T-helper 2 cell treated with Interferon-gamma antibody and Interleukin-4, amounts not matched to agents 5 μg/mL and 100 μg/mL, for 36 hours (primary cell): ENCODE measurements around the gene MAPK8IP2.

Experiments
- DNase-seq: peaks from one replicate; pipeline ENCODE4 v3.0.0; 2021; ENCODE audit warnings: low spot score
- H3K27ac Mint-ChIP-seq: one replicate; pipeline ENCODE4 v1.8.0; 2021; ENCODE audit warnings: mild to moderate bottlenecking, mixed read lengths
- H3K27me3 Mint-ChIP-seq: one replicate; pipeline ENCODE4 v1.8.0; 2021; ENCODE audit warnings: low read depth, mixed read lengths
- H3K36me3 Mint-ChIP-seq: one replicate; pipeline ENCODE4 v1.8.0; 2021; ENCODE audit warnings: low read depth, mixed read lengths
- H3K4me1 Mint-ChIP-seq: one replicate; pipeline ENCODE4 v1.8.0; 2021; ENCODE audit warnings: low read depth, mixed read lengths
- H3K4me3 Mint-ChIP-seq: one replicate; pipeline ENCODE4 v1.8.0; 2022; ENCODE audit warnings: mild to moderate bottlenecking, moderate library complexity, mixed read lengths
- H3K9me3 Mint-ChIP-seq: one replicate; pipeline ENCODE4 v1.8.0; 2021; ENCODE audit warnings: mixed read lengths

The MAPK8IP2 gene

DNA sequence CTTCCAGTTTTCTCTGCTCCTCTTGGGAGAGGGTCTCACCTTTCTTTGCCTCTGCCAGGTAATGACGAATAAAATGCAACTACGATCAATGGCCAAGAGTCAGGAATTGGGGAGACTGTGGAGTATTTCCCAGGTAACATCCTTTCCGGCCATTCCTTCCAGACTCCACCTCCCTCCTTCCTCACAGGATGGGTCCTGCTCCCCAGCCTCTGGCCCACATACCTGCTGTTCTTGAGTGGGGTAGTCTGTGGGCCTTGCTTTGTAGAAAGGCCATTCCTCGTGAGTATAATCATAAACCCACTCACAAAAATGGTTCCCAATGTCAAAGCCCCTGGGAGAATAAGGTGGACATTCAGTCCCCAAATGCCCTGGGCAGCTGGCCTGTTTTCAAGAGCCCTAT is 20.8 kb upstream of the MAPK8IP2 start:
- Mint-ChIP-seq H3K4me1 (peaks cover 14% of the 10 kb centered on the region), H3K9me3 (no peaks in the 10 kb centered on the region), H3K27me3 (no peaks in the 10 kb centered on the region), H3K36me3 (peaks cover 23% of the 10 kb centered on the region), H3K27ac (no peak overlapping the region), H3K4me3 (no peak overlapping the region)
- no peak for DNase-seq

GRCh38 chr22:50581031-50581949 is 19.3 kb upstream of the MAPK8IP2 start:
- peak overlapping the region; percentile 86 for H3K4me3 Mint-ChIP-seq
- DNase-seq, result no peak

GRCh38 chr22:50581950-50582492 is 18.6 kb upstream of the MAPK8IP2 start:
- no peaks in the 10 kb centered on the region for H3K27me3 Mint-ChIP-seq
- H3K36me3 Mint-ChIP-seq, result peaks cover 19% of the 10 kb centered on the region
- DNase-seq, result no peak
- H3K9me3 Mint-ChIP-seq, result no peaks in the 10 kb centered on the region
- peak overlapping the region; percentile 87 for H3K4me3 Mint-ChIP-seq
- H3K4me1 Mint-ChIP-seq, result peaks cover 14% of the 10 kb centered on the region
- H3K27ac Mint-ChIP-seq, result peak overlapping the region; percentile 96

More at GRCh38 chr22:50581031-50581949, 19.3 kb upstream of the MAPK8IP2 start:
- H3K27me3 Mint-ChIP-seq, result no peaks in the 10 kb centered on the region
- peaks cover 14% of the 10 kb centered on the region for H3K4me1 Mint-ChIP-seq
- H3K9me3 Mint-ChIP-seq, result no peaks in the 10 kb centered on the region
- H3K36me3 Mint-ChIP-seq, result peaks cover 23% of the 10 kb centered on the region
- peak overlapping the region; percentile 76 for H3K27ac Mint-ChIP-seq

GRCh38 chr22:50582493-50583293 is 17.9 kb upstream of the MAPK8IP2 start, which contains the start of gene CHKB:
CHKB (minus strand) TSS chr22:50582849; CDS start chr22:50582781, 68 bp downstream.
- H3K27ac Mint-ChIP-seq, result peak within 1 kb of the TSS; percentile 96
- H3K9me3 Mint-ChIP-seq, result no peaks in the 10 kb centered on the region
- H3K36me3 Mint-ChIP-seq, result peaks cover 14% of the 10 kb centered on the region
- DNase-seq, result peak; percentile 100
- peaks cover 11% of the 10 kb centered on the region for H3K4me1 Mint-ChIP-seq
- H3K4me3 Mint-ChIP-seq, result peak within 1 kb of the TSS; percentile 90
- no peaks in the 10 kb centered on the region for H3K27me3 Mint-ChIP-seq

- Mint-ChIP-seq H3K27me3 (no peaks in the 10 kb centered on the region), H3K27ac (peak overlapping the region; percentile 74), H3K9me3 (no peaks in the 10 kb centered on the region), H3K4me1 (peaks cover 11% of the 10 kb centered on the region), H3K4me3 (peak overlapping the region; percentile 90), H3K36me3 (peaks cover 14% of the 10 kb centered on the region)
- no peak for DNase-seq
These were observed 17.2 kb upstream of the MAPK8IP2 start for GRCh38 chr22:50583294-50583861.

DNA sequence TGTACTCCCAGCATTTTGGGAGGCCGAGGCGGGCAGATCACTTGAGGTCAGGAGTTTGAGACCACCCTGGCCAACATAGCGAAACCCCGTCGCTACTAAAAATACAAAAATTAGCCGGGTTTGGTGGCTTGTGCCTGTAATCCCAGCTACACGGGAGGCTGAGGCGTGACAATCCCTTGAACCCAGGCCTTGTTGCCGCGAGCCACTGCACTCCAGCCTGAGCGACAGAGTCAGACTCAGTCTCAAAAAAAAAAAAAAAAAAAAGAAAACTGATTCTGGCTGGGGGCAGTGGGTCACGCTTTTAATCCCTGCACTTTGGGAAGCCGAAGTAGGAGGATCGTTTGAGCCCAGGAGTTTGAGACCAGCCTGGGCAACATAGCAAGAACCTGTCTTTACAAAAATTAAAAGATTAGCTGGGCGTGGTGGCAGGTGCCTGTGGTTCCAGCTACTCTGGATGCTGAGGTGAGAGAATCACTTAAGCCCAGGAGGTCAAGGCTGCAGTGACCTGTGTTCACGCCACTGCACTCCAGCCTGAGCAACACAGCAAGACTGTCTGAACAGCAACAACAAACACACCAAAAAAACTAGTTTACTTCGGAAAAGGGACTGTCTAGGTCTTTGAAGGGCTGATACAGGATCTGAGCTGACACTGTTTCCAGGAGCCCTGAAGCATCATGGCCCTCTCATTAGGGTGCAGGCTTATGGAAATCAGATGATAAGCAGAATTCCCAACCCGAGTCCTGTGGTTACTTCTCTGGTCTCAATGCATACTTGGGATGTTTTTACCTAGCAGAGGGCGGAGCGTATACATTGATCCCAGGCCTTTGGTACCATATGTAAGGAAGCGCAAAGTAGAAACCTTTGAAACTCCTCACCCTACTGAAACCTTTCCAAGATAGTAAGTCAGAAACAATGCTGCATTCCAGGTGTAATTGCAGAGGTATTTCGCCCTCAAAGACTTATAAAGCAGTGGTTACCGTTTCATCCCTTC is 16.2 kb upstream of the MAPK8IP2 start:
- H3K27ac Mint-ChIP-seq, result no peak overlapping the region
- no peak for DNase-seq
- H3K36me3 Mint-ChIP-seq, result peaks cover 11% of the 10 kb centered on the region
- H3K27me3 Mint-ChIP-seq, result no peaks in the 10 kb centered on the region
- H3K4me1 Mint-ChIP-seq, result peaks cover 11% of the 10 kb centered on the region
- no peaks in the 10 kb centered on the region for H3K9me3 Mint-ChIP-seq
- peak overlapping the region; percentile 90 for H3K4me3 Mint-ChIP-seq

DNA sequence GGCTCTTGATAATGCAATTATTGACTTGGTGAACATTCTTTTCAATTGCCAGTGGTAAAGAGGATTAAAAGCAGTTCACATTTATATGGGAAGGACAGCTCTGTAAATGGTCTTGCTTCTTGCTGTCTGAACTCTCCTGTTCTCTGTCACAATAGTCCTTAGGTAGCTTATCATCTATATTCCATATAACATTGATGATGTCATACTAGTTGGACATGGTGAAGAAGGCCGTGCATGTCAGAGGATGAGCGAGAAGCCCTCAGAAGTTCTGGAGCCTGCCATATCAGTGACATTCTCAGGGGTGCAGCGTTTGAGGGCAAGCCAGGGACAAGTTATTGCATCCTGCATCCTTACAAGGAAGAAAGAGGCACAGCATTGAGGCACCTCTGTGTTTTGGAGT is 15.4 kb upstream of the MAPK8IP2 start:
- no peak overlapping the region for H3K27ac Mint-ChIP-seq

DNA sequence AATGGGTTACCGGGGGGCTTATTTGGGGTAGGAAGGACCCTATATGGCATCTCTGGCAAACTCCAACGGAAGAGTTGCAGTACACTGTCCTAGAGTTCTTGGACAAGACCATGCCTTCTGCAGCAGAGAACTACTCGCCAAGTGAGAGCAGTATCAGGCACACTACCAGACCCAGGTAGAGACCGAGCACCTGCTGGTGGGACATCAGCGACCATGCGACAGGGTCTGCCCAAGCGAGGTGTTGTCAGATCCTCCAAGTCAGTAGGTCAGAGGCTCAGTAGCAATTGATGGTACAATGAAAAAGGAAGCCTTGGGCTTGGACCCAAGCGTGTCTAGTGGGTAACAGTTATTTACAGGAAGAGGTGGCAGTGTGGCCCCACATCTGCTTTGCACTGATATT is 14.8 kb upstream of the MAPK8IP2 start:
- Mint-ChIP-seq H3K27me3 (peaks cover 4% of the 10 kb centered on the region), H3K4me3 (no peak overlapping the region), H3K4me1 (peaks cover 11% of the 10 kb centered on the region), H3K36me3 (no peaks in the 10 kb centered on the region), H3K9me3 (no peaks in the 10 kb centered on the region), H3K27ac (no peak overlapping the region)
- DNase-seq, result no peak

More for the DNA sequence above, 15.4 kb upstream of the MAPK8IP2 start:
- Mint-ChIP-seq H3K4me3 (no peak overlapping the region), H3K4me1 (peaks cover 11% of the 10 kb centered on the region), H3K27me3 (peaks cover under 1% of the 10 kb centered on the region), H3K9me3 (no peaks in the 10 kb centered on the region), H3K36me3 (peaks cover 5% of the 10 kb centered on the region)
- DNase-seq, result no peak

DNA sequence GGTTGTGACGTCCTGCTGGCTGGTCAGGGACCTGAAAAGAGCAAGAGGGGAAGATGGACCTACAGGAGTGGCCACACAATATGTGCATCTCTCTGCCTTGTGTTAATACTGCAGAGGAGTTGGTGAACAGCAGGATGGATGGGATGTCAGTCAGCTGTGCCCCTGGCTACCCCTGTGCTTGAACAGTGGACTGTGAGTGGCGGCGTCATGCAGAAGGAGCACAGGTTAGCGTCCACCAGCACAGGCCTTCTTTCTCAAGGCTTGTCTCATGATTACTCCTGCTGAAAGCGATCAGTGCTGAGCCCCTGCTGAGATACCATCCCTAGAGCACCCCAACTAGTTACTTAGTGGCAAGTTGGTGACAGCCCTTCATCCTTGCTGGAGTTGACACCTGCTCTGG is 14.2 kb upstream of the MAPK8IP2 start:
- no peak for DNase-seq
- Mint-ChIP-seq H3K4me1 (peaks cover 9% of the 10 kb centered on the region), H3K36me3 (no peaks in the 10 kb centered on the region), H3K4me3 (no peak overlapping the region), H3K27me3 (peaks cover 4% of the 10 kb centered on the region), H3K9me3 (no peaks in the 10 kb centered on the region), H3K27ac (no peak overlapping the region)

GRCh38 chr22:50587407-50587806 is 13.2 kb upstream of the MAPK8IP2 start:
- Mint-ChIP-seq H3K4me1 (peaks cover 7% of the 10 kb centered on the region), H3K36me3 (no peaks in the 10 kb centered on the region), H3K9me3 (no peaks in the 10 kb centered on the region), H3K27ac (no peak overlapping the region), H3K27me3 (peaks cover 4% of the 10 kb centered on the region), H3K4me3 (no peak overlapping the region)
- DNase-seq, result no peak

- Mint-ChIP-seq H3K27me3 (peaks cover 20% of the 10 kb centered on the region), H3K9me3 (no peaks in the 10 kb centered on the region), H3K27ac (no peak overlapping the region), H3K36me3 (no peaks in the 10 kb centered on the region), H3K4me1 (no peaks in the 10 kb centered on the region), H3K4me3 (no peak overlapping the region)
- no peak for DNase-seq
These were observed 5.4 kb upstream of the MAPK8IP2 start for GRCh38 chr22:50595189-50595588.

DNA sequence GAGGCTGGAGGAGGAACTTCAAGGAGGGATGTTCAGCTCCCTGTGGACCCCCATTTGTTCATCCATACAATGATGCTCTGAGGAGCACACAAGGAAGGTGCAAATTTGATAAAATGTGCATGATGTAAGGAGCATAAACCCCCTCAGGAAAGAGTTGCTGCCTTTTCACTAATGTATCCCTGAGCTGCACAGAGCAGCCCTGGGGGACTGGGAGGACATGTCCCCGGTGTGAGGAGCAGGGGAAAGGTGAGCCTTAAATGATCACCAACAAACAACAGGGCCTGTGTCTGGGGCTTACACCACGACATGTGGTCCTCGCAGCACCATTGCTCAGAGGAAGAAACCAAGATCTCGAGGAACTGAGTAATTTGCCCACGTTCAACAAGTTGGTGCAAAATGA is 3.5 kb upstream of the MAPK8IP2 start:
- no peaks in the 10 kb centered on the region for H3K9me3 Mint-ChIP-seq
- no peaks in the 10 kb centered on the region for H3K4me1 Mint-ChIP-seq
- DNase-seq, result no peak
- H3K27ac Mint-ChIP-seq, result no peak overlapping the region
- H3K4me3 Mint-ChIP-seq, result no peak overlapping the region
- H3K27me3 Mint-ChIP-seq, result peaks cover 23% of the 10 kb centered on the region
- H3K36me3 Mint-ChIP-seq, result no peaks in the 10 kb centered on the region
